Stimulated activated CD4-positive, alpha-beta T cell treated with anti-CD3 and anti-CD28 coated beads, Interleukin-1b, Interleukin-23, amount 100 ng/mL, for 24 hours (primary cell): ENCODE measurements around the gene TMED6.
"Not testable (repeated sequence)": the region's sequence is repeated elsewhere in the genome, so short reads cannot be mapped to it uniquely, and the experiment has no call there.

Experiments
- DNase-seq, 4 experiments: peaks; one replicate each; pipeline ENCODE4 v3.0.0-alpha.2; 2020; ENCODE audit warnings: low read depth in 4 of 4, low spot score in 1 of 4

The TMED6 gene

DNA sequence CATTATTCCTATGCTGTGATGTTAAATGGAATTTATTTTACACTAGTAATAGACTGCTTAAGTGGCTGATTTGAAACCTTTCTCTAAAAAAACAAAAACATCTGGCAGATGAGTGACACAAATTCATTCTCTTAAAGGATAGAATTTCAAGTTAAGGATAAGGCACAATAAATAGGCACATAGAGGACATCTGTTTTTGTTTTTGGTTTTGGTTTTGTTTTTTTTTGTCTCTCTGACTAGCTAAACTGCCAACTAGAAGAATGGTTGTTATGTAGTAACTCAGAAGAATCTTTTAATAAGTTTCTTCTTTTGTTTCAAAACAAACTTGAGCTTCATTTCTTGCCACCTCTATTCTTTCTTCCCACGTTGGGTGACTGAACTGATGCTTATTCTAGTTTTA lies 45.6 kb downstream of the TMED6 start:
- DNase-seq: no peak

GRCh38 chr16:69302301-69302700 lies 49.3 kb downstream of the TMED6 start:
- no peak for DNase-seq

DNA sequence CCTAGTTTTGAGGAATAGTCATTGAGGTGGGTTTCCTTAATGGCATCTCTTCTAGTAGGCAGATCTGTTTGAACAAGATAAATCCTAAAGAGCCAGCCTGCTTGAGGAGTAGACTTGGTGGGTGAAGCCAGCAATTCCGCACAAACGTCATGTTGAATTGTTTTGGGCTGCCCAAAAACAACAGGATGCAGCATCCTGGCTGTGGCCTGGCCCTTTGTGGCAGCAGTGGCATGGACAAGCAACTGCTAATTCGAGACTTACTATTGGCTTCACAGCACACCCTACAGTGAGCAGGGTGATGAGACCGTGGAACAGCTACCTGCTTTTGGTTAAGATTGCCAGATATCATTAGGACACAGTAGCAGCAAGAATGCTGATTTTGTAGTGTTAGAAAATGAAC lies 49.7 kb downstream of the TMED6 start:
- no peak for DNase-seq

DNA sequence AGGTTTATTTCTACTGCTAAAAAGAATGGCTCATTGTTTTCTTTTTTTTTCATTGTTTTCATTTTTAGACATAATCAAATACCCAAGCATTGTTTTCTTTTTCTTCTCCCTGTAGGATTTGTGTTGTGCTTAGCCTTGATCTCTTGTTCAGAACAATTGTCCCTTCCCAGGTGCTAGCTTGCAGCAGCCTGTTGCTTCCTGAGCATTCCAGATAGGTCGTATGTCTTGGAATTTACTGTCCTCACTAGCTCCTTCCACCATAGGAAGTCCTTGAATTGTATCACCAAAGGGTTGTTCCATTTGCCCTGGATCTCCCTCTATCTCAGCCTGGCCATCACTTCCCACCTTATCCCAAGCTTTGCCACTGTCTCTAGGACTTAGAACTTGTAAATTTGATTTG lies 50.4 kb downstream of the TMED6 start:
- DNase-seq: no peak

GRCh38 chr16:69298261-69298660 lies 53.3 kb downstream of the TMED6 start:
- no peak for DNase-seq

- not testable (repeated sequence) for DNase-seq
Measured at GRCh38 chr16:69296771-69297170, 54.8 kb downstream of the TMED6 start.

GRCh38 chr16:69294051-69294450 lies 57.5 kb downstream of the TMED6 start:
- DNase-seq: no peak

GRCh38 chr16:69293401-69293800 lies 58.2 kb downstream of the TMED6 start:
- DNase-seq: no peak
